Measurements from ENCODE around the gene FAM168B.

The FAM168B gene

DNA sequence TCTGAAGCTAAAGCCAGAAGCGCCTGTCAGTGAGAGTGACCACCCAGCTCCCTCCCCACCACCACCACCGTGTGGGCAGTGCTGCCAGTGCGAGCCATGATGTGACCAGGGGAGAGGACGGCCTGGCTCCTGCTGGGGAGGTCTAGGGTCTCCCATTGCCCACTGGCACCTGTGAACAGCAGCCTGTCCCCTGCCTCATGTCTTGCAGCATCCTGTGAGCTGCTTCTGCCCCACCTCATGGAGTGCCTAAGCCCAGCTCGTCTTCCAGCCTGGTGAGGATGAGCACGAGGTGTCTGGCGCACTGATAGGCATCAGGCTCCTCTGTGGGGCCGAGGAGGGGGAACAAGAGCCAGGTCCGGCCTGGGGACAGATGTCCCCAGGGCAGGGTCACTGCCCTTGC is 61.4 kb downstream of the FAM168B start:
- no peak overlapping the region for H3K4me3 ChIP-seq (ENCODE audit: low read depth, low read length)
- TF ChIP-seq, protein P1, sequence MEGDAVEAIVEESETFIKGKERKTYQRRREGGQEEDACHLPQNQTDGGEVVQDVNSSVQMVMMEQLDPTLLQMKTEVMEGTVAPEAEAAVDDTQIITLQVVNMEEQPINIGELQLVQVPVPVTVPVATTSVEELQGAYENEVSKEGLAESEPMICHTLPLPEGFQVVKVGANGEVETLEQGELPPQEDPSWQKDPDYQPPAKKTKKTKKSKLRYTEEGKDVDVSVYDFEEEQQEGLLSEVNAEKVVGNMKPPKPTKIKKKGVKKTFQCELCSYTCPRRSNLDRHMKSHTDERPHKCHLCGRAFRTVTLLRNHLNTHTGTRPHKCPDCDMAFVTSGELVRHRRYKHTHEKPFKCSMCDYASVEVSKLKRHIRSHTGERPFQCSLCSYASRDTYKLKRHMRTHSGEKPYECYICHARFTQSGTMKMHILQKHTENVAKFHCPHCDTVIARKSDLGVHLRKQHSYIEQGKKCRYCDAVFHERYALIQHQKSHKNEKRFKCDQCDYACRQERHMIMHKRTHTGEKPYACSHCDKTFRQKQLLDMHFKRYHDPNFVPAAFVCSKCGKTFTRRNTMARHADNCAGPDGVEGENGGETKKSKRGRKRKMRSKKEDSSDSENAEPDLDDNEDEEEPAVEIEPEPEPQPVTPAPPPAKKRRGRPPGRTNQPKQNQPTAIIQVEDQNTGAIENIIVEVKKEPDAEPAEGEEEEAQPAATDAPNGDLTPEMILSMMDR (IDR thresholded peaks at IDR 0.05; ENCODE audit: low read depth, low read length): no peak
- no peak for DNase-seq (ENCODE audit: low read depth, low spot score)
- in situ Hi-C loops (cut with HindIII; ENCODE audit: low sequenced_read_pairs): no loop called here

DNA sequence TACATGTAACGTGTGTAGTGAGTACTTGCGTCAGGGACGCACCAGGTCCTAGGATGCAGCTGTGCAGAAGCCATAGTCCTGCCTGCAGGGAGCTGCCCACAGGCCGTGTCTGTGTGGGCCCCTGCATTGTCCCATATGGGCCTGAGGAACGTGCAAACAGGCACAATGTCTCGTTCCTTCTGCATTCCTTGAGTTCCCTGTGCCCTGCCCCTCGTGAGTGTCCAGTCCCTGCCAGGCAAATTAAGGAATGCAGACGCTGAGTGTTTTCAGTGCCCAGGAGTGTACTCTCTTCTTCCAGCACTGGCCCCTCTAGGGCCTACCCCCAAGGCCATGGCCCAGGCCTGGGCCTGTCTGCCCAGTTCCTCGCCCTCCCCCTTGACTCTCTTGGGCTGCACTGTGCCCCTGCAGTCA is 61.8 kb downstream of the FAM168B start:
- H3K4me3 ChIP-seq (ENCODE audit: low read depth, low read length): no peak overlapping the region
- in situ Hi-C loops (cut with HindIII; ENCODE audit: low sequenced_read_pairs): no loop called here
- no peak for DNase-seq (ENCODE audit: low read depth, low spot score)
- TF ChIP-seq, protein P1 (IDR thresholded peaks at IDR 0.05; ENCODE audit: low read depth, low read length): no peak

DNA sequence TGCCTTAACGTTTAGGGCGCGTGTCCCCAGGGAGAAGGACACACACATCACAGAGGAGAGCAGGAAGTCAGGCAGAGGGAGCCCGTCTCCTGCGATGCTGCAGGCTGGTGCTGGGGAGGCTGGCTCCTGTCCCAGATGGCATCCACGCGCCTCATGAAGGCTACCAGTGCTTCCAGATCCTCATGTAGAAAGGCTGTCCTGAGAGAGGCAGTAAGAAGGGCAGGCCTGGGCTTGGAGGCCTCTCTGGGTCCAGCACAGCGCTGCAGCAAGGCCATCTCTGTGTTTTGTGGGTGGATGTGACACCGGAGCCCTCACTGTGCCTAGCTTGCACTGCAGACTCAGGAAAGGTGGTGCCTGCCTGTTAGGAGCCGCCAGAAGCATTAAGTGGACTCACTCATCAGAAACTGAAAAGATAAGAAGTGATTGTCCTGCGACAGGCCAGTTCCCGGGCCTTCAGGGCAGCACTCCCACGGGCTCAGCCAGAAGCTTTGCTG is 62.7 kb downstream of the FAM168B start:
- DNase-seq (ENCODE audit: low read depth, low spot score): no peak
- in situ Hi-C loops (cut with HindIII; ENCODE audit: low sequenced_read_pairs): no loop called here

DNA sequence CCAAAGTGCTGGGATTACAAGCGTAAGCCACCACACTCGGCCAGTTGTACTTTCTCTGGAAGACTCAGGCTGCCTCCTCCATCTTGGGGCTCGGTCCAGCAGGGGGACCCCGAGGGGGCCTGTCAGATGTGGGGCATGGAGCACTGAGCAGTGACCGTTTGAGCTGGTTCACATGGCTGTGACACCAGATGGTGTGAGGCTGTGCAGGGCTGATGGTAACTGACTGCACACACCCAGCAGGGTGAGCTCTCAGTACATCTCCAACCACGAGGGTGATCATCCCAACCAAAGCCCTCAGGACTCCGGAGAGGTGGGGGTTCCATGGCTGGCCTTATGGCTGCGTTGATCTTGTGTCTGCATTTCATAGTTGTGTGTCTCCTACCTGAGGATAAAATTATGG is 63.4 kb downstream of the FAM168B start:
- H3K4me3 ChIP-seq (ENCODE audit: low read depth, low read length): no peak overlapping the region
- TF ChIP-seq, protein P1 (IDR thresholded peaks at IDR 0.05; ENCODE audit: low read depth, low read length): no peak
- in situ Hi-C loops (cut with HindIII; ENCODE audit: low sequenced_read_pairs): no loop called here
- DNase-seq (ENCODE audit: low read depth, low spot score): no peak

More for the DNA sequence above, 62.7 kb downstream of the FAM168B start:
- H3K4me3 ChIP-seq (ENCODE audit: low read depth, low read length): no peak overlapping the region
- TF ChIP-seq, protein P1 (IDR thresholded peaks at IDR 0.05; ENCODE audit: low read depth, low read length): no peak

DNA sequence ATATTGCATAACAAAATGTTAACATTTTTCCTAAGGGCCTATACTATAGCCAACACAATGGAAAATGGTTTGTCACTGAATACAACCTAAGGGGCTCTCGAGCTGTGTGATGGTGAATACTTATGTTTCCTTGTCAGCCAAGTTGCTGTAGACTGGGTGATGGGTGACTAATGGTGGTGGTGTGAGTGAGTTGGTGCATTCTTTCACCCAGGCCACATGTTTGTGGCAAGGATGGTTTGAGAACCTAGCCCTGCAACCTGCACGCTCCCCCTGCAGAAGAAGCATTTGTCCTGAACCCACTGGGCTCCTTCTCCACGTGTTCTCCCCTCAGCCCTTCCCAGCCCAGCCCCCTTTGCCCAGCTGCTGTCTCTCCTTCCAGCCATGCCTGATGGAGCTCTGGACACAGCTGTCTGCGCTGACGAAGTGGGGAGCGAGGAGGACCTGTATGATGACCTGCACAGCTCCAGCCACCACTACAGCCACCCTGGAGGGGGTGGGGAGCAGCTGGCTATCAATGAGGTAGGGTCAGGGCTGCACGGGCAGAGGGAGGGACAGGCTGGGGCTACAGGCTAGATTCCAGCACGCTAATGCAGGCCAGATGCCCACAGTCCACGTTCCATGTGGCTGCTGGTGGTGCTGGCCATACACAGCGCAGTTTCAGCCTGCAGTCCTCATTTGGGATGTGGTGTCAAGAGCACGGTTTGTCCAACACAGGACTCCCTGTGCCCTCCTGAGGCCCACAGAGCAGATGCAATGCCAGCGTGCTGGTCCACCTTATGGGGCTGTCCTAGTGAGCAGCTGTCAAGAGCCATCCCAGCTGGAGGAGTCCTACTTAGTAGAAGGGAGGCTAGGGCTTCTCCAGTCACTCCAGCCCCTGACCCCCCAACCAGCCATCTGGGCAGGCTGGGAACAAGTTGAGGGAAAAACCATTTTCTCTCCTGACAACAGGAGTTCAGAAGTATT is 65.4 kb downstream of the FAM168B start:
- TF ChIP-seq, protein P1 (IDR thresholded peaks at IDR 0.05; ENCODE audit: low read depth, low read length): no peak
- in situ Hi-C loops (cut with HindIII; ENCODE audit: low sequenced_read_pairs): no loop called here
- H3K4me3 ChIP-seq (ENCODE audit: low read depth, low read length): no peak overlapping the region
- DNase-seq (ENCODE audit: low read depth, low spot score): no peak

DNA sequence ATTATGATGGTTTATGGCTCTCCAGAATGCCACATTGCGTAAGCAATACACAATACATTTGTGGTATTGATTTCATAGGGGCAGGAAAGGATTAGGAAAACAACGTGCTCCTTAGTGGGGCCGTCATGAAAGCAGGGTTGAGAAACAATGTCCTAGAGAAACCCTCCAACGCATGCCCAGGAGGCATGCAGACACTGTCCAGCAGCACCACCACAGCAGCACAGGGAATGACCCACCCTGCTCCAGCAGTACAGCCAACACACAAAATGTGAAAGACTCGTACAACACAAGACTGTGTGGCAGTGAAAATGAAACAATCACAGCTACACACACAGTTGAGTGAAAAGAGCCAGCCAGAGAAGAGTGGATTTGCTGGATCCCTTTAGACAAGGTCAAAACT is 66.3 kb downstream of the FAM168B start:
- no peak for DNase-seq (ENCODE audit: low read depth, low spot score)
- H3K4me3 ChIP-seq (ENCODE audit: low read depth, low read length): no peak overlapping the region
- TF ChIP-seq, protein P1 (IDR thresholded peaks at IDR 0.05; ENCODE audit: low read depth, low read length): no peak
- in situ Hi-C loops (cut with HindIII; ENCODE audit: low sequenced_read_pairs): no loop called here

Data from astrocyte of the spinal cord (primary cell).